NCI-H446 (cell line): ENCODE results near the gene ST14.

Experiments
- DNase-seq, 2 experiments: peaks; one replicate each; lab custom pipeline; 2025; lab: John Stamatoyannopoulos, UW

Gene ST14

GRCh38 chr11:130159657-130160497 lies at the start of gene ST14:
TSS of gene ST14 (plus strand) at chr11:130159782. CDS start at chr11:130159980, 198 bp downstream.
- DNase-seq: no peak

DNA sequence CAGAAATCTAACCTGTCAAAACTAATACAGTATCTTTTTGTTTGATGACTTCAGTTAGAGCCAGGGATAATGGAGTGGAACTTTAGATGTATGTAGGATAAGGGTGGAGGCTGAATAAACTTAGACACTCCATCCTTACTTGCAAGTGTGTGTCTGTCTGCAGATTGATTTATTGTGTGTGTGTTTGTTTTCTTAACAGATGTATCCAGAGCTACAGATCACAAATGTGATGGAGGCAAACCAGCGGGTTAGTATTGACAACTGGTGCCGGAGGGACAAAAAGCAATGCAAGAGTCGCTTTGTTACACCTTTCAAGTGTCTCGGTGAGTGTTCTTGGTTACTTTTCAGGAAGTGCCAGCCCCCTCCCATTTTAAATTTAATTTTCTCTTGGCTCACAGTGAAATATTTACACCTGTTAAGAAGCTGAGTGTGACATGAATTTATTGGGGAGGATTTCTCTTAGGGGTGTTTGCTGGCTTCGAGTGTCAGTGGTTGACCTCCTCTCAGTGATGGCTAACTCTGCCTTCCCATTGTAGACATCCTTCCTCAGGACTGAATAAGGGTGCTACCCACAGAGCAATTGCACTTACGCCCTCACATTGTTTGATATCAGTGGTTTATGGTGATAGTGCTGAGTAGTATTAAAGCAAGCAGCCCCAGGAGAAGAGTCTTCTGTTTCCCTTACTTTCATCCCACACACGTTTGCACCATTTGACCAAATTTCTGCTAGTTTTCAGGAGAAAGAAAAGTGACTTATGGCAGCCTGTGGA lies 49.1 kb upstream of the ST14 start:
- DNase-seq: no peak

DNA sequence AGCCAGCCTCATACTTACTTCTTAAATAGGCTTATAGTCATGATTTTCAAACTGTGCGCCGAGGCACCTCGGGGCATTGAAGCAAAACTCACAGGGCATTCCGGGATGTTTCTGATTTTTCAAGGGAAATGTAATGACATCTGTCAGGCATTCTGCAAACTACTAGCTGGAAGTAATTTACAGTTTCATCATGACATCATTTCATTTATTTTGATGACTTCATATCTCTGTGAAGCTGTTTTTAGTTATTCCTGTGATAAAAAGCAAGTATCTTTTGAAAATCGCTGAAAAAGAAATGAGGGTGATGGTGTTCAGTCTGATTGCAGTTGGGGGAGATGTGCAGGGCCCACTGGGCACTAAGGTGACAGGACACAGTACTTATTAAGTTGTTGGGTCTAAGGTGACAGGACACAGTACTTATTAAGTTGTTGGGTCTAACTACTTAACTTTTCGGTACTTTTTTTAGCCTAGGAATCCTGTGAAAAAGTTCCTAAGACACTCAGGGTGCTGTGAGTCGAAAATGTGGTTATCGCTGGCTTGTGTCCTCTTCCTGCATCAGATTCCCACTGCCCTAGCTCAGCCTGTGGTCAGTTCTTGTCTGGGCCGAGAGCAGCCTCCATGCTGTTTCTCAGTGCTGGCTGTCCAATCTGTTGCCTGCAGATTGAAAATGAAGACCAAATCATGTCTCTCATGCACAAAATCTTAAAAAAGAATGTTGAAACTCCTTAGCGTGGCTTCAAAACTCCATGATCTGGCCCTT lies 47.3 kb upstream of the ST14 start:
- no peak for DNase-seq

- no peak for DNase-seq
These were observed 45.3 kb upstream of the ST14 start for GRCh38 chr11:130114281-130114680.

DNA sequence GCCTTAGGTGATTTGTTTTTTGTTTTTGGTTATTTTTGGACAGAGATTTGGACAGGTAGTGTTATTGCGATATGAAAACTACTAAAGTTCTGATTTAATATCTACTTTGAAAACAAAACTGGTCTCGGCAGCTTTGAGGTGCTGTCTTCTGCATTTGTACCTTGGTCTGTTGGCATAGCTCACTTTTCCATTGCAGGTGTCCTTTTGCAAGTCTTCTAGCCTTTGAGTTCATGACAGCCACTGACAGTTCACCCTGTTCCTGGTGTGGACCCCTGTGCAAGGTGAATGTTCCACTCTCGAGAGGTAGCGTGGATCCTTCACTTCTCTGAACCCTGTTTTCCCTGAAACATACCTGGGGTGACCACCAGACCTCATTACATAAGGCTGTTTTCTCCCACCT lies 44.9 kb upstream of the ST14 start:
- DNase-seq: no peak

GRCh38 chr11:130115218-130115617 lies 44.4 kb upstream of the ST14 start:
- peak in 1 of 2 experiments; percentile 60 for DNase-seq

- no peak for DNase-seq
These were observed 41.4 kb upstream of the ST14 start for GRCh38 chr11:130118165-130118564.

- no peak for DNase-seq
These were observed 40.8 kb upstream of the ST14 start for GRCh38 chr11:130118636-130119387.

DNA sequence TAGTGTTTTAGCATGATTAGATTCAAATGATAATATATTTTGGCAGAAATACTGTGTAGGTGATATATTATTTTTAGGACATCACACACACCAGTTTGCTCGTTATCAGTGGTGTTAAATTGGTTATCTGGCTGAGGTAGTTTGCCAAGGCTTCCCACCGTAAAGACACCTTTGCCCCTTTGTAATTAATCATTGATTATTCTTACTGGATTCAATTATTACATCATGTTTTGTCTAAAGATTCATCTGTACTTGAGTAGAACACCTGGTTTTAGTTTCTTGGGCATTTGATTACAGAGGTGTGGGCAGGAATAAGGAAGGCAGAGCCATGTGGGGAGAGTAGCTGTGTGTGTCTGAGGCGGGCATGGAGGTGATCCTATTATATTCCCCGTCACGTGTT lies 39.5 kb upstream of the ST14 start:
- no peak for DNase-seq

- DNase-seq: no peak
These were observed 38.1 kb upstream of the ST14 start for GRCh38 chr11:130121445-130121978.

- no peak for DNase-seq
These were observed 37.4 kb upstream of the ST14 start for GRCh38 chr11:130122141-130122575.

DNA sequence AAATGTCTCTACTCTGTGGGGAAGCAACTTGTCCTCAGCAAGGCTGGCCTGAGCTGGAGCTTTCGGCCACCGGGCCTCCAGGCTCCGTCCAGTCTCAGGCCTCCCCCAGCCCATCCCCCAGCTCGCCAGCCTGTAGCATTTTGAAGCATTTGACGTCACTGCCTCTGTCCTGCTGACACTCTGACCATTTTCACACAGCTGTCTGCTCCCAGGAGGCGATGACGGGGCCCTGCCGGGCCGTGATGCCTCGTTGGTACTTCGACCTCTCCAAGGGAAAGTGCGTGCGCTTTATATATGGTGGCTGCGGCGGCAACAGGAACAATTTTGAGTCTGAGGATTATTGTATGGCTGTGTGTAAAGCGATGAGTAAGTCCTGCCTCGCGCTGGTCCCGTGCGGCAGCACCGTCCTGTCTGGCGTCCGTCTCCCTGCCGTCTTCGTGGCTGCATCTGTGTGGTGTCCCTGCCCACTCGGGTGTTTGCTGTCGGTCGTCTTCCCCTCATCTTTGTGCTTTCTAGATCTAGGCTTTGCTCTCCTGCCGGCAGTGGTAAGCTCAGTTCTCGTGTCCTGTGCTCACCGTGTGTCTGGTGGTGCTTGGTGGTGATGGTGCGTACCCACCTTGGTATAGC lies 36.1 kb upstream of the ST14 start:
- no peak for DNase-seq

GRCh38 chr11:130124096-130124495 lies 35.5 kb upstream of the ST14 start:
- no peak for DNase-seq

DNA sequence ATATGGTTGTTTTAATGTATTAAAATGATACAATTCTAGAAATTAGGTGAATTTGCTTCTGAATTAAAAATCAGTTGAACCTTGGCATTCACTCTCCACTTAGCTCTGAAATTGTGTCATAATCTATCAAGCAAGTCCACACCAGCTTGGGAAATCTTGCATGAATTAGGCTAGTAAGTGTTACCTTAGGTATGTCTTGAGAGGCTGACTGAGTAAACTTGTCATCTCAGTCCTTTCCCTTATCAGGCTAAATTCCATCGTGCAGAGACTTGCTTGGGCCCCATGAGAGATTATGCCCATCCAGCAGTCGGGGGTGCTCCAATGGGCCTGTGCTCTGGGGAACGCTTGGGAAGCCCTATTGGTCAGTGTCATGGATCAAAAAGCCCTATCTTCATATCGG lies 33.9 kb upstream of the ST14 start:
- no peak for DNase-seq

GRCh38 chr11:130126516-130126915 lies 33.1 kb upstream of the ST14 start:
- DNase-seq: no peak

DNA sequence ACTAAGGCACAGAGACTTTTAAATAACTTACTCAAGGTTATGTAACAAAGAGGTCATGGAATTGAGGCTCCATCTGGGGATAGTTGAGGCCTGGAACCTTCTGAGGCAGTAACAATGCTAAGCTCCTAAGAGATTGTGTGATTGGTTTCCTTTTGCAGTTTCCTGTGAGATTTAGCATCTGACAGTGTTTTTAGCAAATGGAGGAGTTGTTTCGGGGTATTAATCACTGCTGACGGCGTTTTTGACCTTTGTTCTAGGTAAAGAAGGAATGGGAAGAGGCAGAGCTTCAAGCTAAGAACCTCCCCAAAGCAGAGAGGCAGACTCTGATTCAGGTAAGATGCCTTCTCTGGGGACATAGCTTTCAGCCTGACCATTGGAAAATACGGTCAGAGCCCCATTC lies 32.1 kb upstream of the ST14 start:
- no peak for DNase-seq

- no peak for DNase-seq
These were observed 31.0 kb upstream of the ST14 start for GRCh38 chr11:130128626-130129025.

GRCh38 chr11:130129922-130130321 lies 29.7 kb upstream of the ST14 start:
- DNase-seq: no peak

DNA sequence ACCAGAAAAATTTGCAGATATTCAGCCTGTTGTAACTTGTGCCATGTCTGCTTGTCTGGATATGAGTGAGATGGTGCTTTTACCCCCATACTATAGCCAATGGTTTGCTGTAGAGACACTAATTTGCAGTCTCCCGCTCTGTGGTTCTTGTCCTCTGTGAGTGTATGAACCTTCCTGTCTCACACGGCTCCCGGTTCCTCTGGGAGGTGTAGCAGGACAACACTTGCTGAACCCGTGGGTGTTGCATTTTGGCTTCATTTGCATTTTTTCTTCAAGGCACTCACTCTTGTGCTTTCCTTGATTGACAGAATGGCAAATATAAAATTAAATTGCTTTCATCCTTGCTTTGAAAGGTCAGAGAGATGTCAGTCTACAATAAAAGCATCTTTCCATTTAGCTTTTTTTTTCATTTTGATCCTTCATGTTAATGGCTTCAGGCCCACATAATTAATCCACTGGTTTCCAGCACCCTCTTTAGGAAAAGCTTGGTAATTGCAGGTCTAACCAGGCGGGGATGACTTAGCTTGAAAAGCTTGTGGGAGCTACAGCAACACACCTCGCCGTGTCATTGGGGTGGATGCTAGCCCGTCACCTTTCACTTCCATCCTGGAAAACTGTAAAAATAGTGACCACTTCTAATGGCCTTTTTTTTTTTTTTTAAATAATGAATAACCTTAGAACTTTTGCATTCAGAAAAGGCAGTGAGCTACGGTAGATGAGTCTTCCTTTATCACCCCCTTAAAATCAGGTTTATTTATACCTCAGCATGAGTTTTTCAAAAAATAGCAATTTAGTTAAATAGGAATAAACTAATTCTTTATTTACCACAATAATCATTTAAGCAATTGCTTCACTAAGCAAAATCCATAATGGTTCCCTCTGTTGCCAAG lies 27.4 kb upstream of the ST14 start:
- peak; percentile 71 to 83 for DNase-seq

DNA sequence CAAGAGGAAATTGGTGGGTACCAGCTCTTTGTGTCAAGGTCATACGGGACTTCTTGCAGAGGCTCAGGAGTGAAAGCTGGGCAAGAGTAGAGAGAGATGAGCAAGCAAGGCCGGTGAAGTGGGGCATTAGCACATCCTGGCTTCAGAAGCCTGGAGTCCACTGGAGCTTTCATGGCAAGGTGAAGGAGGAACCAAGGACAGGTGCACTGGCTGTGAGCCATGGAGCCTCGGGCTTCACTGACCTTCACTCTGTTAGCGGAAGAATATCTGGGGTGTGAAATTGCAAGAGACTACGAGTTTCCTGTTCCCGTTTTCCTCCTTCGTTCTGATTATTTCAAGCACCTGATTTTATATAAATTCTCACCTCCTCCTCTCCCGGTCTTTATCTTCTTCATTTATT lies 25.9 kb upstream of the ST14 start:
- DNase-seq: no peak
